GM12878 (cell line): ENCODE data around the gene CERK.

Experiments
- CREB1 ChIP-seq: IDR thresholded peaks from 2 replicates; pipeline ENCODE4 v1.6.1; 2012; ENCODE audit warnings: low read depth, mild to moderate bottlenecking, inconsistent platforms
- EGR1 ChIP-seq, 2 experiments: IDR thresholded peaks; 1 replicate in 1 of 2; 2 replicates in 1 of 2; pipeline ENCODE4 v1.6.1; 2011 to 2012; ENCODE audit warnings: low read depth in 2 of 2, low read length in 2 of 2, borderline replicate concordance in 1 of 2, mild to moderate bottlenecking in 1 of 2, moderate library complexity in 1 of 2
- EZH2 ChIP-seq: IDR thresholded peaks from 2 replicates; pipeline ENCODE4 v1.6.1; 2012; ENCODE audit warnings: low read depth, mild to moderate bottlenecking, control low read depth, inconsistent platforms, low read length, borderline replicate concordance; ENCODE audit not compliant: control insufficient read depth
- POLR2A ChIP-seq: IDR thresholded peaks from 2 replicates; pipeline ENCODE4 v1.6.1; 2011; ENCODE audit warnings: low read depth, mild to moderate bottlenecking, low read length
- SMC3 ChIP-seq: IDR thresholded peaks from 2 replicates; pipeline ENCODE4 v1.6.1; 2011; ENCODE audit warnings: low read length, improper control_type of control experiment, borderline replicate concordance
- SREBF1 ChIP-seq: IDR thresholded peaks from 2 replicates; pipeline ENCODE4 v1.6.1; 2012; ENCODE audit warnings: mild to moderate bottlenecking, low read length
- TAF1 ChIP-seq: IDR thresholded peaks from 2 replicates; pipeline ENCODE4 v1.6.1; 2011; ENCODE audit warnings: mild to moderate bottlenecking, low read depth, low read length, borderline replicate concordance
- YY1 ChIP-seq: IDR thresholded peaks from 2 replicates; pipeline ENCODE4 v1.6.1; 2011; ENCODE audit warnings: low read depth, mild to moderate bottlenecking, low read length
- ZZZ3 ChIP-seq: IDR thresholded peaks from 2 replicates; pipeline ENCODE4 v1.6.1; 2011; ENCODE audit warnings: low read depth; ENCODE audit not compliant: control insufficient read depth, insufficient read length
- TF ChIP-seq, protein P1 (sequence below), 3 experiments: IDR thresholded peaks in 2 of 3; conservative IDR thresholded peaks in 1 of 3; 2 replicates each; pipeline ENCODE4 v1.5.1; 2011; ENCODE audit warnings: low read depth in 3 of 3, low read length in 3 of 3, mild to moderate bottlenecking in 3 of 3, control low read depth in 2 of 3, moderate library complexity in 2 of 3, inconsistent platforms in 1 of 3, mixed read lengths in 1 of 3; ENCODE audit not compliant: control insufficient read depth in 2 of 3, insufficient read depth in 1 of 3; ENCODE audit errors: extremely low read depth in 1 of 3
- TF ChIP-seq, protein P2 (sequence below): IDR thresholded peaks from 2 replicates; pipeline ENCODE4 v1.6.1; 2012; ENCODE audit warnings: mild to moderate bottlenecking, low read depth, low read length

DNA sequence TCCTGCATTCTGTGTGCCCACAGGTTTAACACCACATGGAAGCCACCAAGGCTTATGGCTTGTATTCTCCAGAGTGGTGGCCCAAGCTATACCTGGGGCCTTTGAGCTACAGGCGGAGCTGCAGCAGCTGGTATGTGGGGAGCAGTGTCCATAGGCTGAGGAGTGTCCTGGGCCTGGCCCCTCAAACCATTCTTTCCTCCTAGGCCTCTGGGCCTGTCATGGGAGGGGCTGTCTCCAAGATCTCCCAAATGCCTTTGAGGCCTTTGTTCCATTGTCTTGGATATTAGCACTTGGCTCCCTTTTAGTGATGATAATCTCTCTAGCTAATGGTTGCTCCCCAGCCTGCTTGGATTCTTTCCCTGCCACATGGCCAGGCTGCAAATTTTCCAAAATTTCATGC, 18.0 kb upstream of the CERK start:
- TF ChIP-seq SMC3 (no peak), CREB1 (no peak), POLR2A (no peak), TAF1 (no peak), ZZZ3 (no peak), YY1 (no peak), EGR1 (IDR thresholded peaks at IDR 0.05; ENCODE audit: borderline replicate concordance in 1 of 2, low read depth in 2 of 2, low read length in 2 of 2) (no peak), SREBF1 (no peak), EZH2 (no peak)
- TF ChIP-seq, protein P1, sequence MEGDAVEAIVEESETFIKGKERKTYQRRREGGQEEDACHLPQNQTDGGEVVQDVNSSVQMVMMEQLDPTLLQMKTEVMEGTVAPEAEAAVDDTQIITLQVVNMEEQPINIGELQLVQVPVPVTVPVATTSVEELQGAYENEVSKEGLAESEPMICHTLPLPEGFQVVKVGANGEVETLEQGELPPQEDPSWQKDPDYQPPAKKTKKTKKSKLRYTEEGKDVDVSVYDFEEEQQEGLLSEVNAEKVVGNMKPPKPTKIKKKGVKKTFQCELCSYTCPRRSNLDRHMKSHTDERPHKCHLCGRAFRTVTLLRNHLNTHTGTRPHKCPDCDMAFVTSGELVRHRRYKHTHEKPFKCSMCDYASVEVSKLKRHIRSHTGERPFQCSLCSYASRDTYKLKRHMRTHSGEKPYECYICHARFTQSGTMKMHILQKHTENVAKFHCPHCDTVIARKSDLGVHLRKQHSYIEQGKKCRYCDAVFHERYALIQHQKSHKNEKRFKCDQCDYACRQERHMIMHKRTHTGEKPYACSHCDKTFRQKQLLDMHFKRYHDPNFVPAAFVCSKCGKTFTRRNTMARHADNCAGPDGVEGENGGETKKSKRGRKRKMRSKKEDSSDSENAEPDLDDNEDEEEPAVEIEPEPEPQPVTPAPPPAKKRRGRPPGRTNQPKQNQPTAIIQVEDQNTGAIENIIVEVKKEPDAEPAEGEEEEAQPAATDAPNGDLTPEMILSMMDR (IDR thresholded peaks at IDR 0.05 in 2 of 3, conservative IDR thresholded peaks at IDR 0.05 in 1 of 3; ENCODE audit: control insufficient read depth in 2 of 3, extremely low read depth in 1 of 3, insufficient read depth in 1 of 3, low read depth in 3 of 3, low read length in 3 of 3): no peak
- TF ChIP-seq, protein P2, sequence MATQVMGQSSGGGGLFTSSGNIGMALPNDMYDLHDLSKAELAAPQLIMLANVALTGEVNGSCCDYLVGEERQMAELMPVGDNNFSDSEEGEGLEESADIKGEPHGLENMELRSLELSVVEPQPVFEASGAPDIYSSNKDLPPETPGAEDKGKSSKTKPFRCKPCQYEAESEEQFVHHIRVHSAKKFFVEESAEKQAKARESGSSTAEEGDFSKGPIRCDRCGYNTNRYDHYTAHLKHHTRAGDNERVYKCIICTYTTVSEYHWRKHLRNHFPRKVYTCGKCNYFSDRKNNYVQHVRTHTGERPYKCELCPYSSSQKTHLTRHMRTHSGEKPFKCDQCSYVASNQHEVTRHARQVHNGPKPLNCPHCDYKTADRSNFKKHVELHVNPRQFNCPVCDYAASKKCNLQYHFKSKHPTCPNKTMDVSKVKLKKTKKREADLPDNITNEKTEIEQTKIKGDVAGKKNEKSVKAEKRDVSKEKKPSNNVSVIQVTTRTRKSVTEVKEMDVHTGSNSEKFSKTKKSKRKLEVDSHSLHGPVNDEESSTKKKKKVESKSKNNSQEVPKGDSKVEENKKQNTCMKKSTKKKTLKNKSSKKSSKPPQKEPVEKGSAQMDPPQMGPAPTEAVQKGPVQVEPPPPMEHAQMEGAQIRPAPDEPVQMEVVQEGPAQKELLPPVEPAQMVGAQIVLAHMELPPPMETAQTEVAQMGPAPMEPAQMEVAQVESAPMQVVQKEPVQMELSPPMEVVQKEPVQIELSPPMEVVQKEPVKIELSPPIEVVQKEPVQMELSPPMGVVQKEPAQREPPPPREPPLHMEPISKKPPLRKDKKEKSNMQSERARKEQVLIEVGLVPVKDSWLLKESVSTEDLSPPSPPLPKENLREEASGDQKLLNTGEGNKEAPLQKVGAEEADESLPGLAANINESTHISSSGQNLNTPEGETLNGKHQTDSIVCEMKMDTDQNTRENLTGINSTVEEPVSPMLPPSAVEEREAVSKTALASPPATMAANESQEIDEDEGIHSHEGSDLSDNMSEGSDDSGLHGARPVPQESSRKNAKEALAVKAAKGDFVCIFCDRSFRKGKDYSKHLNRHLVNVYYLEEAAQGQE: no peak
